GM12865 (cell line): ENCODE data around the gene FOXK1.
A peak's percentile ranks its signal among the peaks of the same experiment; 100 is the strongest.
"Not testable (repeated sequence)": the region's sequence is repeated elsewhere in the genome, so short reads cannot be mapped to it uniquely, and the experiment has no call there.

Source experiments
- DNase-seq: peaks from one replicate; pipeline ENCODE4 v3.0.0; 2010; ENCODE audit warnings: low read depth
- H3K4me3 ChIP-seq: 2 replicates; pipeline ENCODE4 v1.5.1; 2011; ENCODE audit warnings: mild to moderate bottlenecking, low read depth, low read length, control low read depth
- CTCF ChIP-seq: IDR thresholded peaks from 2 replicates; pipeline ENCODE4 v1.5.1; 2011; ENCODE audit warnings: low read length, control low read depth, low read depth, inconsistent platforms; ENCODE audit not compliant: insufficient read depth; ENCODE audit errors: missing control alignments

FOXK1 gene

GRCh38 chr7:4790078-4790465, 108.0 kb downstream of the FOXK1 start:
- DNase-seq: no peak
- H3K4me3 ChIP-seq: no peak overlapping the region
- no peak for TF ChIP-seq CTCF

- no peak for TF ChIP-seq CTCF
- no peak for DNase-seq
- H3K4me3 ChIP-seq: no peak overlapping the region
These were observed 108.5 kb downstream of the FOXK1 start for GRCh38 chr7:4790516-4790991.

DNA sequence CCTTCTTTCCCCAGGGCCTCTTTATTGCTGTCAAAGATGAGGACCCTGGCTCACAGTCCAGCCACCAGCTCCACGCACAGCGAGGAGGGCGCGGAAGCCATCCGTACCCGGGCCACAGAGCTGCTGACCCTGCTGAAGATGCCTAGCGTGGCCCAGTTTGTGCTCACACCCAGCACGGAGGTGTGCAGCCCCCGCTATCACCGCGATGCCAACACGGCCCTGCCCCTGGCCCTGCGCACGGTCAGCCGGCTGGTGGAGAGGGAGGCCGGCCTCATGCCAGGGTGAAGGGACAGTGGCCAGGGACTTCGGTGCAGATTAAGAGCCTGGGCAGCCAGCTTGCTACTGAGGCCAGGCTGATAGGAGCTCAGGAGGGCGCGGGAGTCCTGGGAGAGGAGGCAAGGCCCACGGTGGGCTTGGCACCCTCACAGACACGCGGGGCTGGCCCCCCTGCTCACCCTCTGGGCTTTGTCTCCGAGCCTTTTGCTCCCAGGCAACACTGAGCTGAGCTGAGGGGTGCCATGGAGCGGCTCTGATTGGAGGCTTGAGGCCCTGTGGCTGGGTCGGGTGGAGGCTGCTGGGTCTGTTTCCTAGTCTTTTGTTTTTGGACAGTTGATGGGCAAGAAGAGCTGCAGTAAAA, 109.1 kb downstream of the FOXK1 start:
- no peak for DNase-seq
- no peak overlapping the region for H3K4me3 ChIP-seq
- TF ChIP-seq CTCF: no peak

GRCh38 chr7:4791738-4792536, 109.8 kb downstream of the FOXK1 start:
- no peak overlapping the region for H3K4me3 ChIP-seq
- peak; percentile 43 for TF ChIP-seq CTCF
- DNase-seq: peak; percentile 44

DNA sequence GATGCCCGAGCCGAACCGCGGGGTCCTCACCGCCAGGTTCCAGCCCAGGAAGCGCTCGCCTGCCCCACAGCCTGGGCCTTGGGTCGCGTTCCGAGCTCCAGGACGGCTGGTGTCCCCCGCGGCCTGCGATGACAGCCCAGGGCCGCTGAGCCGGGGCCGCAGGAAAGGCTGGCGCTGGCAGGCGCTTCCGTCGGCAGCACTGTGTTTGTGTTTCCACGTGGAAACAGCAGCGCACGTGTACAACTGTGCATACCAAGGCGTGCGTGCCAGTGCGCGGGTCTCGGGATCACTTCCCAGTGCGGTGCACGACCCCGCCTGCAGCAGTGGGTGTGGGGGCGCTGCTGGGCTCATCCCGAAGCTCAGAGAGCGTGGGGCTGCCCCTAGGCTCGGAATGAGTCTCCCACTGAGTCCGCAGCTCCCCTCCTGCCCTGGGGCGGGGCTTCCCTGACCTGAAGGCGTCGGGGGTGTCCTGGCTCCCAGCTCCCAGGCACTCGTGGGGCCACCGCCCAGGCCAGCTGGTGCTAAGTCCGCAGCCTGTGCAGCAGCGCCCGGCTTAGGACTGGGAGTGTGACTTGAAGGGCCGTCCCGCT, 110.5 kb downstream of the FOXK1 start:
- no peak for TF ChIP-seq CTCF
- no peak overlapping the region for H3K4me3 ChIP-seq
- no peak for DNase-seq

GRCh38 chr7:4793385-4793993, 111.4 kb downstream of the FOXK1 start:
- H3K4me3 ChIP-seq: not testable (repeated sequence)

GRCh38 chr7:4794171-4794570, 112.1 kb downstream of the FOXK1 start:
- H3K4me3 ChIP-seq, DNase-seq: not testable (repeated sequence)

More at GRCh38 chr7:4793385-4793993, 111.4 kb downstream of the FOXK1 start:
- not testable (repeated sequence) for DNase-seq
